HG02973 (cell line): Measurements from ENCODE around the gene TMEM178B.
"Not testable (repeated sequence)": the region's sequence is repeated elsewhere in the genome, so short reads cannot be mapped to it uniquely, and the experiment has no call there.

Experiments used
- ATAC-seq: cut with Tn5 transposase; IDR thresholded peaks from one replicate; pipeline ENCODE4 v1.9.1; 2021; ENCODE audit warnings: moderate library complexity; ENCODE audit not compliant: unreplicated experiment

Gene TMEM178B

DNA sequence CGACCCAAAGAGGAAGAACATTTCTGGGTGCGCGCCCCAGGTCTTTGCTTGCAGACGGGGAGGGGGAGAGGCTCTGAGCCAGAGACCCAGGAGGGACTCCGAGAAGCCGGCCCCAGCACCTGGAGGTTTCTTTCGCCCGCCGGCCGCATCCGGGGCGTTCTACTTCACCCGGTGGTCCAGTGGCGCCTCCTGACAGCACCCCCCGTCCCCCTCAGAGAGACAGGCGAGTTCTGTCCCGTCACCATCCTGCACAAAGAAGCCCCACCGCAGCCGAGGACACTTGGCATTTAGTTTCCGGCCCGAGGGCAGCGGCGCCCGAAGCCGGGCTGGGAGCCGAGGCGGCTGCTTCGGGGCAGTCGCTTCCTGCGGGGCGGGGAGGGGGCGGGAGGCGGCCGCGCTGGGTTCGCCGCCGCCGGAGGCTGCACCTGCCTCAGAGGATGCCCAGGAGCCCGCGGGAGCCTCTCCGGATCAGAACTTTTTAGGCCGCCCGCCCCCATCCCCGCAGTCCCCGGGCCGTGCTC lies at the start of gene TMEM178B:
TSS of gene TMEM178B (plus strand) at position 424 of the 521 bp plus-strand sequence.
- ATAC-seq, result no peak

GRCh38 chr7:141024668-141025067 lies 49.2 kb upstream of the TMEM178B start:
- no peak for ATAC-seq

DNA sequence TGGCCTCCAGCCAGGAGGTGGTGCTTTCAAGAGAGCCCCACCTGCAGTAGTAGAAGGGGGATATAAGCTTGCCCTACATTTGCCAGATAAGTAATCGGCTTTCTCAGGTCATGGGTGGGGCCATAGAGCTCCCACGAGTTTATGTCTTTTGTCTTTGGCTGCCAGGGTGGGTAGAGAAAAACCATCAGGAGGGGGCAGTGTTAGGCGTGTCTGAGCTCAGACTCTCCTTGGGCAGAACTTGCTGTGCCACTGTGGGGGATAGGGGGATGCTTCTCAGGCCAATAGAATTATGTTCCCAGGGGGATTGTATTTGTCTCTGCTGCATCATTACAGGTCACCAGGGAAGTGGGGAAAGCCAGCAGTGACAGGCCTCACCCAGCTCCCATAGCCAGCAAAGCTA lies 46.8 kb upstream of the TMEM178B start:
- no peak for ATAC-seq

GRCh38 chr7:141028767-141029166 lies 45.1 kb upstream of the TMEM178B start:
- no peak for ATAC-seq

GRCh38 chr7:141032539-141033323 lies 41.1 kb upstream of the TMEM178B start:
- not testable (repeated sequence) for ATAC-seq

GRCh38 chr7:141038100-141038499 lies 35.8 kb upstream of the TMEM178B start:
- ATAC-seq, result not testable (repeated sequence)

GRCh38 chr7:141039376-141039775 lies 34.5 kb upstream of the TMEM178B start:
- ATAC-seq, result no peak

GRCh38 chr7:141042222-141043193 lies 31.4 kb upstream of the TMEM178B start:
- no peak for ATAC-seq

DNA sequence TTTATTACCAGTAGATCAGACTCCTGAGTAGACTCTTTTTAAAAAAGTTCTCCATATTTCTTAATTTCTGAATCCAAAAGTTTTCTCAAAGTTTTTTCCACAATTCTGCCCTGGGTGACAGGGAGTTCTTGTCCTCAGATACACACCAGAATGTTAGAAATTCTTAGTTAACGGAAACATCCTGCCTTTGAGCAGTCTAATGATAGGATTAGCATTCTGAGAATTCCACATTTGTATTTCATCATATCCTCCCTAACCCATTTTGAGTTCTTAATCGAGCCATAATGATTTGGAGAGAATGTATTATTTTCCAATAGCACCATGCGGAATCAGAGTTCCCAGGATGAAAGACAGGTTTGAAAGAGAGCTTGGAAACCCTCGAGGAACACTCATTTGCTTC lies 30.2 kb upstream of the TMEM178B start:
- no peak for ATAC-seq

- ATAC-seq, result no peak
Observed at GRCh38 chr7:141045126-141045841, 28.6 kb upstream of the TMEM178B start.

DNA sequence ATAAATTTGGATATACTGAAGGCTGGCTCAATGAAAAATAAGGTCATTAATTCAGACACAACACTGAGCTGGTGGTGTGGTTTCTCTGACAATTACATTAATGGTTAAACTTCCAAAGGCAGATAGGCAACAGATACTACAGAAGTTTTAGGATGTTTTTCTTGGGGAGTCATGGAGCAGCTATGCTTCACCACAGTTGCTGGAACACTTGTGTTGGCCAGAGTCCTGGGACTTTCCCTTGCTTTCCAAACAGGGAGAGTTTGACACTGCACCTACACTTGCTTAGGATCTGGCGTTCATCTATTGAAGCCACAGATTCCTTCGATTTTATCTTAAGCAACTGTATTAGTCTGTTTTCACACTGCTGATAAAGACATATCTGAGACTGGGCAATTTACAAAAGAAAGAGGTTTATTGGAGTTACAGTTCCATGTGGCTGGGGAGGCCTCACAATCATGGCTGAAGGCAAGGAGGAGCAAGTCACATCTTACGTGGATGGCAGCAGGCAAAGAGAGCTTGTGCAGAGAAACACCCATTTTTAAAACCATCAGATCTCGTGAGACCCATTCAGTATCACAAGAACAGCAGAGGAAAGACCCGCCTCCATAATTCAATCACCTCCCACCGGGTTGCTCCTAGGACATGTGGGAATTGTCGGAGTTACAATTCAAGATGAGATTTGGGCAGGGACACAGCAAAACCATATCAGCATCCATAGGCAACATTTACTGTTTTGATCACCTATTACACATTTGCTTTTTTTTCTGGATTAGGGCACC lies 27.8 kb upstream of the TMEM178B start:
- ATAC-seq, result no peak

DNA sequence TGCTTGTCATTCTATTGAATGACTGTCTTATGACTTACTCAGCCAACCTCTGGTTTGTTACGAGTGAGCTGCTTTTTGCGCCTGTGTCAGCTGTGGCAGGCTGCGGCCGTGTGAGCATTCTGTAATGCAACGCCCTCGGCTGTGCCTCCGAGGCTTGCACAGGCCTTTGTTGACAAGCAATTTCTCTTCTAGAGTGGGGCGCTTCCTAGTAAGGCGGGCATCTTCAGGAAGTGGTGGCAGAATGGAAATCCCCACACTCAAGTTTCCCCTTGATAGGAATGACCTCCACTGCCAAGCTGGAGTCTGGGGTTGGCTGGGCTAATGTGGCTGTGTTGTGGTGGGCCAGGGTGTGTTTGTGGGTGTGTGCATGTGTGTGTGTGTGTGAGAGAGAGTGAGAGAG lies 20.2 kb upstream of the TMEM178B start:
- no peak for ATAC-seq

DNA sequence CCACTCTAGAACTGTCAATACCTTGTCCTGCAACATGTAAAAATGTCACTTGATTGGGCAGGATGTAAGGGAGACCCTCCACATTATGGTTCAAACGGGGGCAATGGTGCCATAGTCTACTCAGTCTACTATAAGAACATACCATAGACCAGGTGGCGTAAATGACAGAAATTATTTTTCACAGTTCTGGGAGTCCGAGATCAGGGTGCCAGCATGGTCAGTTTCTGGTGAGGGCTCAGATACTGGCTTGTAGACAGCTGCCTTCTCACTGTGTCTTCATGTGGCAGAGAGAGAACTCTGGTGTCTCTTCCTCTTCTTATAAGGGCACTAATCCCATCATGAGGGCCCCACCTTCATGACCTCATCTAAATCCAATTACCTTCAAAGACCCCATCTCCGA lies 18.7 kb upstream of the TMEM178B start:
- ATAC-seq, result no peak

- ATAC-seq, result no peak
Observed at GRCh38 chr7:141057788-141058187, 16.1 kb upstream of the TMEM178B start.

DNA sequence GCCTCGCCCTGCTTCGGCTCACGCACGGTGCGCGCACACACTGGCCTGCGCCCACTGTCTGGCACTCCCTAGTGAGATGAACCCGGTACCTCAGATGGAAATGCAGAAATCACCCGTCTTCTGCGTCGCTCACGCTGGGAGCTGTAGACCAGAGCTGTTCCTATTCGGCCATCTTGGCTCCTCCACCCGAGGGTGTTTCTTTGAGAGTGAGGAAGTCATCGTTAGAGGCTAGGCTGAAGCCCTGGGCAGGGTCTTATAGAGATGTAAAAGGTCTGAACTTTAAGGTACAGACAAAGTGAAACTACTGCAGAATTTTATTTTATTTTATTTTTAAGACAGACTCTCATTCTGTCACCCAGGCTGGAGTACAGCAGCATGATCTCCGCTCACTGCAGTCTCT lies 6.0 kb upstream of the TMEM178B start:
- ATAC-seq, result not testable (repeated sequence)

DNA sequence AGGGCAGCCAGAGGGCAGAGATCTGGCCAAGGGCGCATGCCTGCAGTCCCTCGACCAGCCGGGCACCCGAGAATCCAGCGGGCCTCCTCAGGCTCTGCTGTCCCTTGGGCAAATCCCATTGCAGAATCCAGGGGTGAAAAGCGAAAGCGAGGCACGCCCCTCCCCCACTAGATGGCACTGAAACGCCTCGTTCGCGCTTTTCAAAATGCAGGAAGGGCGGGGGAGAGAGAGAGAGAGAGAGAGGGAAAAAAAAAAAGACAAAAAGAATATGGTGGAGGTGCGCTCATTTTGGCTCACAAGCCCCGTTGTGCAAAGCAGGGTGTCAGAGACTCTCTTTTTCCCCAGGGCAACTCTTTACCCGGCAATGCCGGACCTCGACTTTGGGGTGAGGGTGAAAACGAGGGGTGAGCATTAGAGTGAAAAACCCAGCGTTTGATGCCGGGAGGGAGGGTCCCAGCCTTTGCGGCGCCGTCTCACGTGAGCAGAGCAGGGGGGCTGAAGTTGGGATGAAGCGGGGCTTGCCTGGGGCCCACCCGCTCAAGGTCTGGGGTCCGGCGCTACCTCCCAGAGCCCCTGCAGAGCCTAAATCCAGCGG lies 2.5 kb upstream of the TMEM178B start:
- ATAC-seq, result no peak

DNA sequence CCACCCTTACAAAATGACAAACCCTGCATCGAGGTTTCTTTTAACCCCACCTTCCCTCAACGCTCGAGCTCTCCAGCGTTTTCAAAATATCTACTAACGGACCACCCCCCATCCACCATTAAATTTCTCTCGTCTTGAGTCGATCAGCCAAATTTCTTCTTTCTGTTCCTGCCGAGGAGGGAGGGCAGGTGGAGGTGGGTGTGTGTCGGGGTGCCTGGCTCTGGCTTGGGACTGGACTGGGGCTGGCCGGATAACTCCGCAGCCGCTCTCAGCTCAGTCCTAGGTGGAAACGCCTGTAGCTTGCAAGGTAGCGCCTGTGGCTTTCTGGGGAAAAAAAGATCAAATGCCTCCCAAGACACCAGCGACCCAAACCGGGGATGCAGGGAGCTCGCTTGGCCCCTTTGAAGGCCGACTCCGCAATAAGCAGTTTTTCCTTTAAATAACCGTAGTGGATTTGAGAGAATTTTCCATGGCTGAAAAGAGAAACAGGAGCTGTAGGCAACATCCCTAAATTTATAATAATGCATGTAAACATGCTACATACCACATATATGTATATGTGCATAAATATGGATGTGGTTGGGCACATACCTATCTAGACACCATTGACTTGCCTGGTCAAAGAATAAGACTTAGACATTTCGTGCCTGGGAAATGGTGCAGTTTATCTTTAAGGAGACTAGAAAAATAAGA lies 1.9 kb upstream of the TMEM178B start:
- no peak for ATAC-seq

DNA sequence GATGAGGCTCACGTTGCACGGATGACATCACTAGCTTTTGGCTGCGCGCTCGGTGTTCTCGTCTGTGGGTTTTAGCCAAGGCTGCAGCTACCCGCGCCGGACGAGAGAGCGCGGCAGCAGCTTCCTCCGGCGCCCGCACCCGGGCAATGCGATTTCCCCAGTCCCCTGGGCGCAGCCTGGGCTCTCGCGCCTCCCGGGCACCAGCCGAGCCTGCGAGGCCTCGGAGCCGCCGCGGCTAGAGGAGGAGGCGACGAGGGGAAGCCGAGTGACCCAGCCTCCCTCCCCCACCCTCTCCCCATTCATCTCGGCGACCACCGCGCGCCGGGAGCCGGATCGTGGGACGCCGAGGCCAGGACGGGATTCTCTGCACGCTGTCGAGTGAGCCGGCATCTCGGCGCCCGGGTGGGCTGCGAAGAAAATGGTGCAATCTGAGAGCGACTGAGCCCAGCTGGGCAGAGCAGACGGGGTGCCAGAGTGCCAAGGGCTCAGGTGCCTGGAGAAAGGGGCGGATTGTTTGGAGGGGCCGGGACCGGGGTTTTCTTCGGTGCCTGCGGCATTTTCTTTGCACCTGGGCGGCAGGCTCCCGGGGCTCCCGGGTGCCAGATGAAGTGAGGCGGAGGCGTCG lies 1.2 kb upstream of the TMEM178B start:
- no peak for ATAC-seq

DNA sequence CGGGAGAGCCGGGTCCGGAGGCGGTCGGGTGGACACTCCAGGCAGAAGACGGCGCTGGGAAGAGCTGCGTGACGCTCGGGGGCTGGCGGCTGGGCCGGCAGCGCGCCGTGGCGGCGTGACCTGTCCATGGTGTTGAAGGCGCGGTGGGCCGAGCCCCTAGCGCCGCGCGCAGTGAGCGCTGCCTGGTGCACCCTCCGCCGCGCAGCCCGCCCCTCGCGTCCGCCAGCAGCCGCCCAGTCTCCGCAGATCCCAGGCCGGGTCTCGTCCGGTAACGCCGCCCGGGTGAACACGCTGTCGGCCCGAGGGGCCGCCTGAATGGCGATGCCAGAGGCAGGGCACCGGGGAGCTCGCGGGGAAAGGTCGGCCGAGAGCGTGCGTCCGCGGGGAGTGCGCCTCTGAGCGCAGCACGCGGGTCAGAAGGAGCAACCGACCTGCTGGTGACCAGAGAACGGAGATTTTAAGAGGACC lies 657 bp upstream of the TMEM178B start:
- no peak for ATAC-seq
